GM12878 (cell line): ENCODE data around the gene FUT8. TPM values are rescaled to one million over a fixed set of nuclear protein-coding genes. Genes with fewer than 3 reads are reported as not detected.
A peak's percentile ranks its signal among the peaks of the same experiment; 100 is the strongest.

Source experiments
- ATAC-seq: fragments of 200-7000 bp; cut with Tn5 transposase; 3 replicates; pipeline ENCODE4 v1.9.1; 2020; ENCODE audit warnings: mild to moderate bottlenecking, moderate library complexity
- BruUV-seq: library from RNA; stranded (reverse); fragments of 400-500 nt; replicated peaks from 2 replicates; lab custom pipeline; 2021; lab: Mats Ljungman, UMichigan
- CTCF ChIA-PET: fragments of 300-600 bp; sonication (Branson Sonifier 250); formaldehyde crosslinking; extraction: SDS; loops from one replicate; lab custom pipeline; 2021; ENCODE audit warnings: inconsistent platforms; lab: Yijun Ruan, JAX
- POLR2A ChIA-PET: fragments of 350-600 bp; formaldehyde crosslinking; extraction: SDS; loops from one replicate; lab custom pipeline; 2021; ENCODE audit warnings: inconsistent platforms; lab: Charles Lee
- RAD21 ChIA-PET: fragments of 300-600 bp; sonication (Branson Sonifier 250); formaldehyde crosslinking; loops from one replicate; lab custom pipeline; 2023; ENCODE audit warnings: antibody characterized with exemption; ENCODE audit not compliant: unreplicated experiment; lab: Charles Lee
- SMC1A ChIA-PET: fragments of 300-600 bp; sonication (Branson Sonifier 250); formaldehyde crosslinking; loops from one replicate; lab custom pipeline; 2023; ENCODE audit not compliant: unreplicated experiment, uncharacterized antibody; lab: Charles Lee
- DNase-seq: peaks from one replicate; pipeline ENCODE4 v3.0.0-alpha.2; 2011; ENCODE audit warnings: low read depth, low spot score
- FAIRE-seq: peaks from 3 replicates; lab custom pipeline; 2011; peaks lifted over from hg19 to GRCh38; lab: Jason Lieb, UNC
- H2AFZ ChIP-seq: 2 replicates; pipeline ENCODE4 v1.6.0; 2011; ENCODE audit warnings: low read depth, low read length, control low read depth; ENCODE audit not compliant: control insufficient read depth
- H3K27ac ChIP-seq: 2 replicates; pipeline ENCODE4 v1.5.1; 2011; ENCODE audit warnings: control low read depth; ENCODE audit not compliant: control insufficient read depth, insufficient read depth
- H3K27me3 ChIP-seq, 2 experiments: replicated peaks in 1 of 2; 2 replicates each; pipeline versions ENCODE4 v1.6.0 to v1.6.1; 2011; ENCODE audit warnings: low read length in 1 of 2; ENCODE audit not compliant: control insufficient read depth in 2 of 2, insufficient read depth in 2 of 2
- H3K36me3 ChIP-seq, 2 experiments: 2 replicates each; pipeline ENCODE4 v1.5.1; 2011; ENCODE audit warnings: low read length in 1 of 2; ENCODE audit not compliant: control insufficient read depth in 2 of 2, insufficient read depth in 2 of 2
- H3K4me1 ChIP-seq: 2 replicates; pipeline ENCODE4 v1.6.1; 2011; ENCODE audit warnings: mild to moderate bottlenecking, low read length, moderate library complexity, mixed read lengths; ENCODE audit not compliant: control insufficient read depth, insufficient read depth
- H3K4me2 ChIP-seq: 2 replicates; pipeline ENCODE4 v1.6.0; 2011; ENCODE audit warnings: control low read depth; ENCODE audit not compliant: control insufficient read depth, insufficient read depth
- H3K4me3 ChIP-seq: fragments of 200-600 bp; sonication (generic); 2 replicates; pipeline ENCODE4 v1.5.1; 2016
- H3K79me2 ChIP-seq: 2 replicates; pipeline ENCODE4 v1.6.0; 2011; ENCODE audit warnings: low read length; ENCODE audit not compliant: control insufficient read depth, insufficient read depth
- H3K9ac ChIP-seq: 2 replicates; pipeline ENCODE4 v1.8.0; 2011; ENCODE audit warnings: low read length, control low read depth, mixed read lengths; ENCODE audit not compliant: control insufficient read depth, insufficient read depth
- H3K9me3 ChIP-seq: replicated peaks from 3 replicates; pipeline ENCODE4 v1.5.1; 2011; ENCODE audit warnings: mild to moderate bottlenecking, low read length; ENCODE audit not compliant: control insufficient read depth, insufficient read depth
- H4K20me1 ChIP-seq: 2 replicates; pipeline ENCODE4 v1.6.0; 2011; ENCODE audit not compliant: control insufficient read depth, insufficient read depth
- BACH1 ChIP-seq: fragments of 450-650 bp; IDR thresholded peaks from 2 replicates; pipeline ENCODE4 v1.6.1; 2017; ENCODE audit warnings: mild to moderate bottlenecking, borderline replicate concordance
- CREM ChIP-seq: IDR thresholded peaks from 2 replicates; pipeline ENCODE4 v1.6.1; 2014; ENCODE audit warnings: antibody characterized with exemption, low read depth
- DPF2 ChIP-seq: fragments of 450-650 bp; IDR thresholded peaks from 2 replicates; pipeline ENCODE4 v1.6.1; 2017; ENCODE audit warnings: mild to moderate bottlenecking
- GATAD2B ChIP-seq: fragments of 450-650 bp; conservative IDR thresholded peaks from 2 replicates; pipeline ENCODE4 v1.6.1; 2017; ENCODE audit warnings: low read depth, mild to moderate bottlenecking, moderate library complexity
- HDAC6 ChIP-seq: fragments of 200-600 bp; sonication (generic); IDR thresholded peaks from one replicate; pipeline ENCODE4 v1.8.0; 2017; ENCODE audit warnings: antibody characterized with exemption; ENCODE audit not compliant: unreplicated experiment
- IKZF1 ChIP-seq: fragments of 450-650 bp; conservative IDR thresholded peaks from 2 replicates; pipeline ENCODE4 v1.6.1; 2017; ENCODE audit warnings: antibody characterized with exemption, mild to moderate bottlenecking
- KLF5 ChIP-seq: fragments of 450-650 bp; IDR thresholded peaks from 2 replicates; pipeline ENCODE4 v1.6.1; 2014; ENCODE audit warnings: mild to moderate bottlenecking; ENCODE audit not compliant: partially characterized antibody
- MEF2B ChIP-seq: fragments of 450-650 bp; IDR thresholded peaks from 2 replicates; pipeline ENCODE4 v1.6.1; 2018; ENCODE audit warnings: mild to moderate bottlenecking, moderate library complexity; ENCODE audit not compliant: partially characterized antibody, poor library complexity, severe bottlenecking
- POLR2A ChIP-seq: IDR thresholded peaks from 2 replicates; pipeline ENCODE4 v1.6.1; 2011; ENCODE audit warnings: low read depth, mild to moderate bottlenecking, low read length
- RAD21 ChIP-seq: IDR thresholded peaks from 2 replicates; pipeline ENCODE4 v1.6.1; 2011; ENCODE audit warnings: mild to moderate bottlenecking, low read depth, low read length, moderate library complexity; ENCODE audit not compliant: insufficient read depth
- RB1 ChIP-seq: fragments of 450-650 bp; formaldehyde crosslinking; IDR thresholded peaks from 2 replicates; pipeline ENCODE4 v1.6.1; 2017; ENCODE audit warnings: mild to moderate bottlenecking, borderline replicate concordance
- RBBP5 ChIP-seq: fragments of 200-600 bp; sonication (generic); conservative IDR thresholded peaks from 2 replicates; pipeline ENCODE4 v1.6.1; 2016
- RUNX3 ChIP-seq: IDR thresholded peaks from 2 replicates; pipeline ENCODE4 v1.6.1; 2012; ENCODE audit warnings: low read length, inconsistent platforms
- SMARCA5 ChIP-seq: fragments of 450-650 bp; IDR thresholded peaks from 2 replicates; pipeline ENCODE4 v1.6.1; 2017; ENCODE audit warnings: mild to moderate bottlenecking
- SPI1 ChIP-seq: IDR thresholded peaks from 2 replicates; pipeline ENCODE4 v1.6.1; 2011; ENCODE audit warnings: low read depth, mild to moderate bottlenecking, low read length, moderate library complexity, borderline replicate concordance; ENCODE audit not compliant: insufficient read depth
- STAT3 ChIP-seq: IDR thresholded peaks from 2 replicates; pipeline ENCODE4 v1.6.1; 2011; ENCODE audit warnings: low read depth, low read length, improper control_type of control experiment
- SUZ12 ChIP-seq: fragments of 200-600 bp; sonication (generic); IDR thresholded peaks from one replicate; pipeline ENCODE4 v1.6.1; 2018; ENCODE audit warnings: antibody characterized with exemption, mild to moderate bottlenecking; ENCODE audit not compliant: unreplicated experiment
- TCF12 ChIP-seq: IDR thresholded peaks from 2 replicates; pipeline ENCODE4 v1.6.1; 2011; ENCODE audit warnings: low read depth, mild to moderate bottlenecking, low read length
- YY1 ChIP-seq: IDR thresholded peaks from 2 replicates; pipeline ENCODE4 v1.6.1; 2011; ENCODE audit warnings: low read depth, mild to moderate bottlenecking, low read length
- ZBTB33 ChIP-seq: fragments of 450-650 bp; IDR thresholded peaks from 2 replicates; pipeline ENCODE4 v1.6.1; 2017; ENCODE audit warnings: mild to moderate bottlenecking
- WGBS: methylation state at CpG from one replicate; pipeline ENCODE4 v1.1.6; 2016; ENCODE audit warnings: low lambda C conversion rate; ENCODE audit not compliant: insufficient replicate concordance, insufficient coverage; ENCODE audit errors: missing lambda C conversion rate; 5-methylcytosine and 5-hydroxymethylcytosine counted together
- in situ Hi-C: fragments of 300-500 bp; cut with MboI; formaldehyde crosslinking; loops from 9 replicates; pipeline ENCODE4 v1.14.3; 2018; ENCODE audit warnings: mixed read lengths
- intact Hi-C: fragments of 100-400 bp; cut with micrococcal nuclease; formaldehyde crosslinking; loops from one replicate; pipeline ENCODE4 v1.14.2; 2022; ENCODE audit not compliant: unreplicated experiment
- polyA plus RNA-seq, 11 experiments: library from polyadenylated mRNA; depleted of rRNA in 4 of 11; unstranded in 6 of 11; stranded (reverse) in 5 of 11; fragments of >200 nt; fragmentation: Nextera tagmentation in 4 of 11; fragmentation: Illumina TruSeq in 1 of 11; extraction: Ambion mirVana in 4 of 11; extraction: Trizol in 1 of 11; gene quantifications; 1 replicate in 1 of 11; 2 replicates in 10 of 11; pipeline versions ENCODE4 v1.2.1 to v1.2.3, GENCODE V29; 2011 to 2016; ENCODE audit warnings: inconsistent platforms in 2 of 11, missing spikeins in 2 of 11, low read depth in 1 of 11
- total RNA-seq, 4 experiments: library from RNA; depleted of rRNA in 3 of 4; stranded (reverse); fragments of >200 nt in 3 of 4; fragmentation: Illumina TruSeq in 1 of 4; extraction: Trizol in 1 of 4; gene quantifications; 2 replicates each; pipeline versions ENCODE4 v1.2.1 to v1.2.3, GENCODE V29; 2013 to 2021
- TF ChIP-seq, protein P1 (sequence below): fragments of 450-650 bp; IDR thresholded peaks from 2 replicates; pipeline ENCODE4 v1.6.1; 2017; ENCODE audit warnings: low read depth, mild to moderate bottlenecking, moderate library complexity

The FUT8 gene
- total and polyA plus RNA-seq, 10 of the 15 experiments (the other 5 are each of a cell fraction or from before 2014, with no cell fraction given), result 21.3 to 106 (median 66.3) TPM

- WGBS, result under 1% methylated on average over 81 of the region's 87 CpGs
- no TSS peak for BruUV-seq
- Histone ChIP-seq H3K9ac (peak overlapping the region; percentile 84), H3K4me2 (peak overlapping the region; percentile 83), H4K20me1 (no peaks in the 10 kb centered on the region), H3K4me3 (peak overlapping the region; percentile 97), H2AFZ (peak overlapping the region; percentile 81), H3K9me3 (no peaks in the 10 kb centered on the region; the same call in 2 of the 3 replicates), H3K79me2 (peaks cover 70% of the 10 kb centered on the region), H3K27me3 (no peaks in the 10 kb centered on the region), H3K27ac (peak overlapping the region; percentile 88), H3K36me3 (no peaks in the 10 kb centered on the region; a peak in 1 of 4 replicates), H3K4me1 (no peaks in the 10 kb centered on the region)
- ChIA-PET CTCF (interaction anchor here (0.6 to 10.0 kb wide), 22 partner anchors 20 to 546 kb away, joined by 3 to 323 read pairs (median 6); no protein-coding TSS in a partner anchor), RAD21 (interaction anchor here (0.6 to 7.6 kb wide), 25 partner anchors 48 to 426 kb away, joined by 3 to 287 read pairs (median 4); partner anchors contain the start of gene FNTB), SMC1A (interaction anchor here (0.6 to 11.4 kb wide), 25 partner anchors 11 to 411 kb away, joined by 3 to 288 read pairs (median 17); no protein-coding TSS in a partner anchor), POLR2A (interaction anchor here (1.2 to 3.2 kb wide), 10 partner anchors 66 to 244 kb away, joined by 3 to 15 read pairs (median 4); no protein-coding TSS in a partner anchor)
- FAIRE-seq (no peak), ATAC-seq (peak; percentile 74), DNase-seq (no peak)
- intact Hi-C loops (loop anchor here (1.0 to 10.0 kb wide), 9 partner anchors 56 to 659 kb away; no protein-coding TSS in a partner anchor), in situ Hi-C loops (loop anchor here (5.0 to 10.0 kb wide), 2 partner anchors 544 to 662 kb away; no protein-coding TSS in a partner anchor)
- TF ChIP-seq YY1, result 0 out of 2 replicates have a peak, but pooled peaks have one; percentile 7
- no peak for TF ChIP-seq ZBTB33
- no peak for TF ChIP-seq STAT3
- TF ChIP-seq HDAC6, result peak; percentile 23
- no peak for TF ChIP-seq SUZ12
- peak; percentile 35 for TF ChIP-seq IKZF1
- TF ChIP-seq BACH1, result 0 out of 2 replicates have a peak, but pooled peaks have one; percentile 9
- peak; percentile 8 for TF ChIP-seq MEF2B
- TF ChIP-seq DPF2, result peak; percentile 16; the same call in 1 of the 2 replicates
- 0 out of 2 replicates have a peak, but pooled peaks have one; percentile 33 for TF ChIP-seq TCF12
- peak; percentile 46 for TF ChIP-seq RUNX3
- TF ChIP-seq SMARCA5, result no peak
- TF ChIP-seq SPI1, result peak; percentile 51; the same call in 1 of the 2 replicates
- TF ChIP-seq RB1, result 0 out of 2 replicates have a peak, but pooled peaks have one; percentile 24
- peak; percentile 37 for TF ChIP-seq KLF5
- TF ChIP-seq RAD21, result 0 out of 2 replicates have a peak, but pooled peaks have one; percentile 19
- TF ChIP-seq POLR2A, result peak; percentile 75
- 0 out of 2 replicates have a peak, but pooled peaks have one; percentile 65 for TF ChIP-seq RBBP5
- TF ChIP-seq GATAD2B, result peak; percentile 46
- peak; percentile 20; the same call in 1 of the 2 replicates for TF ChIP-seq CREM
- TF ChIP-seq, protein P1, sequence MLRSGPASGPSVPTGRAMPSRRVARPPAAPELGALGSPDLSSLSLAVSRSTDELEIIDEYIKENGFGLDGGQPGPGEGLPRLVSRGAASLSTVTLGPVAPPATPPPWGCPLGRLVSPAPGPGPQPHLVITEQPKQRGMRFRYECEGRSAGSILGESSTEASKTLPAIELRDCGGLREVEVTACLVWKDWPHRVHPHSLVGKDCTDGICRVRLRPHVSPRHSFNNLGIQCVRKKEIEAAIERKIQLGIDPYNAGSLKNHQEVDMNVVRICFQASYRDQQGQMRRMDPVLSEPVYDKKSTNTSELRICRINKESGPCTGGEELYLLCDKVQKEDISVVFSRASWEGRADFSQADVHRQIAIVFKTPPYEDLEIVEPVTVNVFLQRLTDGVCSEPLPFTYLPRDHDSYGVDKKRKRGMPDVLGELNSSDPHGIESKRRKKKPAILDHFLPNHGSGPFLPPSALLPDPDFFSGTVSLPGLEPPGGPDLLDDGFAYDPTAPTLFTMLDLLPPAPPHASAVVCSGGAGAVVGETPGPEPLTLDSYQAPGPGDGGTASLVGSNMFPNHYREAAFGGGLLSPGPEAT, result no peak
Measured at GRCh38 chr14:65412856-65413738, 567 bp downstream of the FUT8 start.
